Heart left ventricle (tissue), 16 donors: Measurements from ENCODE around the gene FNBP1L. TPM values are rescaled to one million over a fixed set of nuclear protein-coding genes. Genes with fewer than 3 reads are reported as not detected.
"Not testable (repeated sequence)": the region's sequence is repeated elsewhere in the genome, so short reads cannot be mapped to it uniquely, and the experiment has no call there.

ENCODE experiments used
- ATAC-seq, 4 donors: fragments of 200-7000 bp; cut with Tn5 transposase; one replicate each; pipeline ENCODE4 v1.9.1; 2020 to 2022; ENCODE audit warnings: moderate library complexity in 4 of 4, mild to moderate bottlenecking in 3 of 4, moderate number of reproducible peaks in 1 of 4
- DNase-seq, 5 donors: peaks; one replicate each; pipeline ENCODE4 v3.0.0-alpha.2; 2020
- H3K27ac ChIP-seq, 12 donors: fragments of 200-600 bp; sonication (generic) in 4 of 12; one replicate each; pipeline versions ENCODE4 v1.5.0 to v1.8.0; 2016 to 2022; ENCODE audit warnings: mild to moderate bottlenecking in 2 of 12
- H3K27me3 ChIP-seq, 9 donors: fragments of 200-600 bp; sonication (generic) in 2 of 9; one replicate each; pipeline versions ENCODE4 v1.5.1 to v1.8.0; 2016 to 2022; ENCODE audit warnings: mild to moderate bottlenecking in 3 of 9
- H3K36me3 ChIP-seq, 9 donors: fragments of 200-600 bp; sonication (generic) in 2 of 9; one replicate each; pipeline versions ENCODE4 v1.5.0 to v1.8.0; 2018 to 2022; ENCODE audit warnings: mild to moderate bottlenecking in 2 of 9
- H3K4me1 ChIP-seq, 12 donors: fragments of 200-600 bp; sonication (generic) in 4 of 12; one replicate each; pipeline versions ENCODE4 v1.5.0 to v1.8.0; 2016 to 2022; ENCODE audit warnings: mild to moderate bottlenecking in 3 of 12
- H3K4me3 ChIP-seq, 12 donors: fragments of 200-600 bp; sonication (generic) in 4 of 12; one replicate each; pipeline versions ENCODE4 v1.5.0 to v1.8.0; 2017 to 2022; ENCODE audit warnings: mild to moderate bottlenecking in 9 of 12, moderate library complexity in 4 of 12
- H3K9me3 ChIP-seq, 12 donors: fragments of 200-600 bp; sonication (generic) in 4 of 12; one replicate each; pipeline versions ENCODE4 v1.5.0 to v1.8.0; 2016 to 2022; ENCODE audit warnings: mild to moderate bottlenecking in 1 of 12
- CTCF ChIP-seq, 12 donors: fragments of 200-600 bp; sonication (generic) in 4 of 12; IDR thresholded peaks; one replicate each; pipeline versions ENCODE4 v1.5.0 to v1.8.0; 2018 to 2022; ENCODE audit warnings: antibody characterized with exemption in 12 of 12, mild to moderate bottlenecking in 5 of 12
- POLR2A ChIP-seq, 2 donors: fragments of 450-650 bp; IDR thresholded peaks; one replicate each; pipeline ENCODE4 v1.6.1; 2017; ENCODE audit warnings: antibody characterized with exemption in 2 of 2, mild to moderate bottlenecking in 2 of 2, moderate library complexity in 2 of 2
- WGBS, 4 donors: extraction: QIAGEN DNeasy Blood & Tissue Kit in 2 of 4; methylation state at CpG; one replicate each; pipeline versions ENCODE4 v1.1.5 to v1.1.7; 2013 to 2018; 5-methylcytosine and 5-hydroxymethylcytosine counted together
- intact Hi-C, 10 donors: fragments of 100-400 bp; cut with DNase I; formaldehyde crosslinking; loops; one replicate each; pipeline versions ENCODE4 v1.11.1 to v1.14.2; 2022
- polyA plus RNA-seq, 2 donors: library from polyadenylated mRNA; stranded (reverse); fragments of 200-250 nt; gene quantifications; one replicate each; pipeline ENCODE4 v1.2.3, GENCODE V29; 2013
- total RNA-seq, 9 donors: library from RNA; depleted of rRNA in 2 of 9; stranded (reverse); fragments of >200 nt in 2 of 9; fragmentation: NEBNext Ultra II Directional in 3 of 9; extraction: Animal tissue kit (Norgen Biotek cat#: 25700) in 3 of 9; gene quantifications; one replicate each; pipeline versions ENCODE4 v1.1.0 to v1.2.4, GENCODE V29; 2016 to 2023
- donor health status: ischemic (EF 13 %, LVEDD 7.1; RV severe dilation, severe dysfunction).
- donor health status: healthy with polysubstance abuse.
- donor health status: DM: no; HTN: yes; CAD: no.
- donor health status: DM: no; HTN: no; CAD: no.
- donor health status: ischemic (EF 25% LVEDD 6.9; RV normal size, moderate dysfunction).
- donor health status: ischemic (EF 25% LVEDD 5.7; RV mildly dilated, moderate dysfunction).
- donor health status: healthy.
- donor health status: DM: yes; HTN: yes; CAD: no.
- donor health status: ischemic (EF 35%, LVEDD 5.7; RV mildly dilated, moderate dysfunction).
- donor health status: nonischemic (EF 11% LVEDD 7.7; RV severe dilation, severe dysfunction).
- donor health status: DM: yes; HTN: yes; CAD: no.
- donor health status: PGD.
- donor health status: ischemic (EF 29% LVEDD 5.4; RV normal size, mild dysfunction).
- donor health status: nonischemic (EF 23%, LVEDD 6.1; RV moderate dilation, normal function).

The FNBP1L gene
- total and polyA plus RNA-seq, 11 donors = 12.4 to 38.8 (median 23.4) TPM

GRCh38 chr1:93461236-93461635 is 13.3 kb downstream of the FNBP1L start:
- H3K27me3 ChIP-seq = no peaks in the 10 kb centered on the region
- peaks cover 0 to 11% (median 0%) of the 10 kb centered on the region in 12 donors for H3K4me1 ChIP-seq
- peaks cover 0 to 12% (median 0%) of the 10 kb centered on the region in 12 donors for H3K9me3 ChIP-seq
- H3K36me3 ChIP-seq = peaks cover 0 to 7% (median 0%) of the 10 kb centered on the region in 9 donors
- ATAC-seq (no peak), DNase-seq (no peak)
- intact Hi-C loops = no loop called here
- WGBS, 4 donors = 89 to 92% (median 91%) methylated on average over 5 of the region's 5 CpGs
- H3K27ac ChIP-seq = no peak overlapping the region
- TF ChIP-seq CTCF (IDR thresholded peaks at IDR 0.05) (no peak), POLR2A (IDR thresholded peaks at IDR 0.05) (no peak)
- H3K4me3 ChIP-seq = no peak overlapping the region

DNA sequence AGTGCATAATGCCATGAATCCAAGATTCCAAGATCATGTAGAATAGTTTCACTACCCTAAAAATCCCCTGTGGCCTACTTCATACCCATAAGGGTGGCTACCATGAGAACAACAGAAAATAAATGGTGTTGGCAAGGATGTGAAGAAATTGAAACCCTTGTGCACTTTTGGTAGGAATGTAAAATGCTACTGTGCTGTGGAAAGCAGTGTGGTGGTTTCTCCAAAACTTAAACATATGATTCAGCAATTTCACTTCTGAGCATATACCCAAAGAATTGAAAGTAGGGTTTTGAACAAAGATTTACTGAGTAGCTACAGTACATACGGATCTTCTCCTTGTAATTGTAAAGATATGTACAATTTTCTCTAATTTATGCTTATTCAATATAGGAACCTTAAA is 16.0 kb downstream of the FNBP1L start:
- Histone ChIP-seq H3K4me1 (peaks cover 0 to 11% (median 0%) of the 10 kb centered on the region in 12 donors), H3K36me3 (no peaks in the 10 kb centered on the region), H3K9me3 (peaks cover 0 to 18% (median 0%) of the 10 kb centered on the region in 12 donors), H3K4me3 (no peak overlapping the region), H3K27me3 (no peaks in the 10 kb centered on the region), H3K27ac (no peak overlapping the region)
- WGBS, 4 donors = 90 to 96% (median 94%) methylated on average over 1 of the region's 1 CpG
- DNase-seq (no peak), ATAC-seq (no peak)
- intact Hi-C loops = no loop called here
- TF ChIP-seq CTCF (IDR thresholded peaks at IDR 0.05) (no peak), POLR2A (IDR thresholded peaks at IDR 0.05) (no peak)

GRCh38 chr1:93465371-93466082 is 17.6 kb downstream of the FNBP1L start:
- H3K4me3 ChIP-seq, ATAC-seq, DNase-seq, H3K27me3 ChIP-seq, H3K27ac ChIP-seq, H3K36me3 ChIP-seq, intact Hi-C loops: not testable (repeated sequence)
- Histone ChIP-seq H3K9me3 (peaks cover 0 to 18% (median 0%) of the 10 kb centered on the region in 12 donors), H3K4me1 (peaks cover 0 to 11% (median 0%) of the 10 kb centered on the region in 12 donors)
- 65 to 82% (median 71%) methylated on average over 5 to 6 of the region's 6 CpGs for WGBS, 4 donors

GRCh38 chr1:93467606-93468005 is 19.7 kb downstream of the FNBP1L start:
- DNase-seq (no peak), ATAC-seq (no peak)
- Histone ChIP-seq H3K9me3 (peaks cover 0 to 18% (median 0%) of the 10 kb centered on the region in 12 donors), H3K27ac (no peak overlapping the region), H3K36me3 (no peaks in the 10 kb centered on the region), H3K27me3 (no peaks in the 10 kb centered on the region), H3K4me3 (no peak overlapping the region), H3K4me1 (peaks cover 0 to 18% (median 9%) of the 10 kb centered on the region in 12 donors)
- whole genome bisulfite sequencing, 4 donors = 98 to 99% (median 98%) methylated on average over 4 of the region's 4 CpGs
- TF ChIP-seq CTCF (IDR thresholded peaks at IDR 0.05) = no peak
- no peak for TF ChIP-seq POLR2A (IDR thresholded peaks at IDR 0.05)
- intact Hi-C loops = no loop called here
